ENCODE measurements around the gene ARHGEF2.

The ARHGEF2 gene

GRCh38 chr1:155978325-155978972 is at the start of gene ARHGEF2:
Gene ARHGEF2 (minus strand): TSS chr1:155978547. CDS start chr1:155978427, 120 bp downstream.
- no peaks in the 10 kb centered on the region for H3K27me3 Mint-ChIP-seq
- peaks cover 39% of the 10 kb centered on the region for H3K36me3 Mint-ChIP-seq
- peaks cover 78% of the 10 kb centered on the region for H3K4me1 Mint-ChIP-seq
- H3K9me3 Mint-ChIP-seq = no peaks in the 10 kb centered on the region
- H3K4me3 Mint-ChIP-seq = peak within 1 kb of the TSS; percentile 99
- ATAC-seq = peak; percentile 86
- peak within 1 kb of the TSS; percentile 93 for H3K27ac Mint-ChIP-seq

- peaks cover 10% of the 10 kb centered on the region for H3K27me3 Mint-ChIP-seq
- no peak for ATAC-seq
Observed at GRCh38 chr1:156026588-156026987, 48.2 kb upstream of the ARHGEF2 start.

GRCh38 chr1:156025876-156026275 is 47.5 kb upstream of the ARHGEF2 start:
- no peaks in the 10 kb centered on the region for H3K9me3 Mint-ChIP-seq
- peaks cover 8% of the 10 kb centered on the region for H3K4me1 Mint-ChIP-seq
- no peak overlapping the region for H3K4me3 Mint-ChIP-seq
- no peak overlapping the region for H3K27ac Mint-ChIP-seq
- H3K27me3 Mint-ChIP-seq = peaks cover 10% of the 10 kb centered on the region
- no peaks in the 10 kb centered on the region for H3K36me3 Mint-ChIP-seq
- peak; percentile 70 for ATAC-seq

More at GRCh38 chr1:156026588-156026987, 48.2 kb upstream of the ARHGEF2 start:
- Mint-ChIP-seq H3K36me3 (no peaks in the 10 kb centered on the region), H3K27ac (no peak overlapping the region), H3K9me3 (no peaks in the 10 kb centered on the region), H3K4me3 (no peak overlapping the region), H3K4me1 (peaks cover 5% of the 10 kb centered on the region)

- H3K36me3 Mint-ChIP-seq = peaks cover 8% of the 10 kb centered on the region
- H3K4me1 Mint-ChIP-seq = peaks cover 19% of the 10 kb centered on the region
Observed at GRCh38 chr1:156024801-156025200, 46.5 kb upstream of the ARHGEF2 start.

GRCh38 chr1:156021954-156022353 is 43.6 kb upstream of the ARHGEF2 start:
- no peak overlapping the region for H3K27ac Mint-ChIP-seq
- no peak overlapping the region for H3K4me3 Mint-ChIP-seq

More at GRCh38 chr1:156024801-156025200, 46.5 kb upstream of the ARHGEF2 start:
- Mint-ChIP-seq H3K9me3 (no peaks in the 10 kb centered on the region), H3K27ac (no peak overlapping the region), H3K27me3 (peaks cover 10% of the 10 kb centered on the region), H3K4me3 (no peak overlapping the region)
- no peak for ATAC-seq

GRCh38 chr1:156021093-156021428 is 42.7 kb upstream of the ARHGEF2 start:
- Mint-ChIP-seq H3K27me3 (peaks cover 10% of the 10 kb centered on the region), H3K36me3 (peaks cover 15% of the 10 kb centered on the region), H3K9me3 (no peaks in the 10 kb centered on the region), H3K4me3 (peak overlapping the region; percentile 98), H3K27ac (peak overlapping the region; percentile 92), H3K4me1 (peaks cover 28% of the 10 kb centered on the region)
- ATAC-seq = no peak

More at GRCh38 chr1:156021954-156022353, 43.6 kb upstream of the ARHGEF2 start:
- H3K36me3 Mint-ChIP-seq = peaks cover 15% of the 10 kb centered on the region
- H3K4me1 Mint-ChIP-seq = peaks cover 28% of the 10 kb centered on the region
- no peaks in the 10 kb centered on the region for H3K9me3 Mint-ChIP-seq
- no peak for ATAC-seq
- peaks cover 10% of the 10 kb centered on the region for H3K27me3 Mint-ChIP-seq

GRCh38 chr1:156020293-156021092 is 42.1 kb upstream of the ARHGEF2 start, which contains the start of gene SSR2:
Gene SSR2 (minus strand): TSS chr1:156020951. CDS start chr1:156020167, 784 bp downstream.
- peaks cover 28% of the 10 kb centered on the region for H3K4me1 Mint-ChIP-seq
- peak within 1 kb of the TSS; percentile 92 for H3K27ac Mint-ChIP-seq
- H3K36me3 Mint-ChIP-seq = peaks cover 15% of the 10 kb centered on the region
- peak; percentile 100 for ATAC-seq
- peaks cover 8% of the 10 kb centered on the region for H3K27me3 Mint-ChIP-seq
- H3K4me3 Mint-ChIP-seq = peak within 1 kb of the TSS; percentile 98
- no peaks in the 10 kb centered on the region for H3K9me3 Mint-ChIP-seq

- H3K4me3 Mint-ChIP-seq = peak overlapping the region; percentile 98
- peaks cover 17% of the 10 kb centered on the region for H3K36me3 Mint-ChIP-seq
- peaks cover 30% of the 10 kb centered on the region for H3K4me1 Mint-ChIP-seq
- peak overlapping the region; percentile 92 for H3K27ac Mint-ChIP-seq
- no peaks in the 10 kb centered on the region for H3K9me3 Mint-ChIP-seq
- no peak for ATAC-seq
- H3K27me3 Mint-ChIP-seq = peaks cover 2% of the 10 kb centered on the region
Observed at GRCh38 chr1:156019946-156020292, 41.6 kb upstream of the ARHGEF2 start.

GRCh38 chr1:156014829-156015228 is 36.5 kb upstream of the ARHGEF2 start:
- peaks cover 44% of the 10 kb centered on the region for H3K4me1 Mint-ChIP-seq
- no peak overlapping the region for H3K4me3 Mint-ChIP-seq
- no peaks in the 10 kb centered on the region for H3K27me3 Mint-ChIP-seq
- no peak for ATAC-seq
- H3K36me3 Mint-ChIP-seq = peaks cover 39% of the 10 kb centered on the region
- H3K27ac Mint-ChIP-seq = no peak overlapping the region
- H3K9me3 Mint-ChIP-seq = no peaks in the 10 kb centered on the region

GRCh38 chr1:156012051-156012817 is 33.9 kb upstream of the ARHGEF2 start:
- Mint-ChIP-seq H3K4me3 (no peak overlapping the region), H3K9me3 (no peaks in the 10 kb centered on the region), H3K27ac (peak overlapping the region; percentile 66), H3K36me3 (peaks cover 47% of the 10 kb centered on the region), H3K4me1 (peaks cover 35% of the 10 kb centered on the region), H3K27me3 (no peaks in the 10 kb centered on the region)
- peak; percentile 94 for ATAC-seq

GRCh38 chr1:156009404-156009803 is 31.1 kb upstream of the ARHGEF2 start:
- Mint-ChIP-seq H3K27ac (no peak overlapping the region), H3K36me3 (peaks cover 49% of the 10 kb centered on the region), H3K4me1 (peaks cover 34% of the 10 kb centered on the region), H3K4me3 (no peak overlapping the region), H3K27me3 (no peaks in the 10 kb centered on the region), H3K9me3 (no peaks in the 10 kb centered on the region)
- no peak for ATAC-seq

GRCh38 chr1:156006666-156007376 is 28.5 kb upstream of the ARHGEF2 start:
- no peak overlapping the region for H3K4me3 Mint-ChIP-seq
- H3K9me3 Mint-ChIP-seq = no peaks in the 10 kb centered on the region
- no peak overlapping the region for H3K27ac Mint-ChIP-seq
- peaks cover 38% of the 10 kb centered on the region for H3K36me3 Mint-ChIP-seq
- H3K27me3 Mint-ChIP-seq = no peaks in the 10 kb centered on the region
- peaks cover 18% of the 10 kb centered on the region for H3K4me1 Mint-ChIP-seq
- no peak for ATAC-seq

GRCh38 chr1:156004843-156005584 is 26.7 kb upstream of the ARHGEF2 start:
- H3K4me1 Mint-ChIP-seq = peaks cover 11% of the 10 kb centered on the region
- H3K9me3 Mint-ChIP-seq = no peaks in the 10 kb centered on the region
- H3K4me3 Mint-ChIP-seq = no peak overlapping the region
- H3K36me3 Mint-ChIP-seq = peaks cover 23% of the 10 kb centered on the region
- H3K27me3 Mint-ChIP-seq = no peaks in the 10 kb centered on the region
- no peak for ATAC-seq
- H3K27ac Mint-ChIP-seq = no peak overlapping the region

GRCh38 chr1:156003923-156004188 is 25.5 kb upstream of the ARHGEF2 start:
- Mint-ChIP-seq H3K36me3 (peaks cover 14% of the 10 kb centered on the region), H3K4me1 (peaks cover 11% of the 10 kb centered on the region), H3K9me3 (no peaks in the 10 kb centered on the region), H3K27ac (no peak overlapping the region), H3K4me3 (no peak overlapping the region), H3K27me3 (no peaks in the 10 kb centered on the region)
- ATAC-seq = no peak
